Myocyte (in vitro differentiated cells): Measurements from ENCODE around the gene RBFOX1. TPM values are rescaled to one million over a fixed set of nuclear protein-coding genes. Genes with fewer than 3 reads are reported as not detected.
A peak's percentile ranks its signal among the peaks of the same experiment; 100 is the strongest.

Experiments used
- DNase-seq: peaks from one replicate; pipeline ENCODE4 v3.0.0-alpha.2; 2012; ENCODE audit warnings: low read depth
- total RNA-seq: library from RNA; depleted of rRNA; stranded (reverse); fragments of >200 nt; gene quantifications from 2 replicates; pipeline ENCODE4 v1.2.3, GENCODE V29; 2014

The RBFOX1 gene
- total RNA-seq, 1 donor from 2014 or later, result 58.7 TPM

GRCh38 chr16:7372095-7372494, 39.5 kb downstream of the RBFOX1 start:
- peak; percentile 13 for DNase-seq

- no peak for DNase-seq
Observed at GRCh38 chr16:7373776-7374175, 41.1 kb downstream of the RBFOX1 start.

GRCh38 chr16:7374614-7375174, 42.0 kb downstream of the RBFOX1 start:
- DNase-seq, result no peak

DNA sequence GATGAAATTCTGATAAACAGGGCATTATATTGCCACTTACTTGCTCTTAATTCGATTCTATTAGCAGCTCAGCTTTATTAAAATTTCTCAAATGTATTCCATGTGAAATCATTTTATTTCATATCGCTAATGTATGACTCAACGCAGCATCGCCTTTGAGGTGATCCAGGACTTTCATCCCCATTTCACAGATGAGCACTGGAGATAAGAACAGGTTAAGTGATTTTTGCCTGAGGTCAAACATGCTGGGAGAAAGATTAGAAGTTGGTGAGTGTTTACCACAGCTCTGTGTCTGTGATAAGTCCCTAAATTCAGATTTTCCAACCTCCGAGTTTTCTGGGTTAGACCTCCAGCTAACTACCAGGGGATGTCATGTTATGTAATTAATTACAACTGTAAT, 43.6 kb downstream of the RBFOX1 start:
- DNase-seq, result no peak

DNA sequence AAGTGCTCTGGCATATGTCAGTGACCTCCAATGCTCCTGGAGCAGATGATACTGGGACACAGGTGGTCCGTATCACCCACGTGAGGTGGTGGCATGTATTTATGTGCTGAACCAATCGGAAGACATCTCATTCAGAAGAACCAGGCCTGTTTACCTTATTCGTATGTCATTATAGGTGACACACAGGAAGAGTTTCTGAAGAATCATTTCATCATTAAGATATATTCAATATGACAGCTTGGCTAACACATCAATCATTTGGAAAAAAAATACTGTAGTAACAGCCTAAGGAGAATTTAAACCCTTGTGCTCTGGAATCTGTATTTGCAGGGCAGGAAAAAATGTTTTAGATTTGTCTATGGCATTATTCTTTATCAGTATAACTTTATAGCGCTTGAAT, 44.6 kb downstream of the RBFOX1 start:
- no peak for DNase-seq

GRCh38 chr16:7378024-7378695, 45.5 kb downstream of the RBFOX1 start:
- DNase-seq, result no peak

- DNase-seq, result no peak
Observed at GRCh38 chr16:7380441-7380840, 47.8 kb downstream of the RBFOX1 start.

- DNase-seq, result no peak
Observed at GRCh38 chr16:7380911-7381310, 48.3 kb downstream of the RBFOX1 start.

GRCh38 chr16:7381671-7382070, 49.0 kb downstream of the RBFOX1 start:
- DNase-seq, result no peak

- DNase-seq, result no peak
Observed at GRCh38 chr16:7382521-7382920, 49.9 kb downstream of the RBFOX1 start.

DNA sequence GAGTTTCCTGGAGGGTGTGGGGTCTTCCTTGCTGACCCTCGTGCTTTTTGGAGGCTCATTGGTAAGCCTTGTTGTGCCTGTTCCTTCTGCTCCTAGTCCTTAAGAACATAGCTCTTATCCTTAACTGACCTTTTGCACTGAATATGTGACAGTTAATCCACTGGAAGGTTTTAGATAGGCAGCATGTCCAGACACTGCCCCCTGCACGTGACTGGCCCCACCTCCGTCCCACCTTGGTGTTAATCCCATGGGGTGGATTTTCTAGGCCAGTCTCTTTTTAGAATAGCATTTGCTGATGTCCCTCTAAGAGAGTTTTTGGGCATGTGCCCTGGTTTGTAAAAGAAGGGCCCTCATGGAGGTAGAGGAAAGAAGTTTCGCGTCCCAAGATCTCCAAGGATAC, 58.3 kb downstream of the RBFOX1 start:
- DNase-seq, result no peak

GRCh38 chr16:7391694-7392093, 59.0 kb downstream of the RBFOX1 start:
- no peak for DNase-seq

- DNase-seq, result no peak
Observed at GRCh38 chr16:7392206-7392605, 59.6 kb downstream of the RBFOX1 start.

DNA sequence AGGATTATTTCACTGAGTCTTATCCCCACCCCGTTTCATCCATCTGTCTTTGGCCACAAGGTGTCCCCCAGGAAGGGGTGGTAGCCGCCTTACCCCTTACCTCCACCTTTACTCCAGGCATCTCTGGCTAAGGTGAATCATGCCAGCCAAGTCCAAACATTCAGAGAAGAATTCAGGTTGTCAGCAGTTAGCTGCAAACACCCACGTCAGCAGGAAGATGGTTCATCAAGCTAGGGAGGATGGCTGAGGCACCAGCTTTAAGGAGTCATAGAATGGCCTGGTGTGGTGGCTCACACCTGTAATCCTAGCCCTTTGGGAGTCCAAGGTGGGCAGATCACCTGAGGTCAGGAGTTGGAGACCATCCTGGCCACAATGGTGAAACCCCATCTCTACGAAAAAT, 61.0 kb downstream of the RBFOX1 start:
- no peak for DNase-seq

- DNase-seq, result no peak
Observed at GRCh38 chr16:7394720-7395336, 62.2 kb downstream of the RBFOX1 start.

- peak; percentile 85 for DNase-seq
Observed at GRCh38 chr16:7397901-7398300, 65.3 kb downstream of the RBFOX1 start.

- DNase-seq, result peak; percentile 8
Observed at GRCh38 chr16:7398536-7398935, 65.9 kb downstream of the RBFOX1 start.

DNA sequence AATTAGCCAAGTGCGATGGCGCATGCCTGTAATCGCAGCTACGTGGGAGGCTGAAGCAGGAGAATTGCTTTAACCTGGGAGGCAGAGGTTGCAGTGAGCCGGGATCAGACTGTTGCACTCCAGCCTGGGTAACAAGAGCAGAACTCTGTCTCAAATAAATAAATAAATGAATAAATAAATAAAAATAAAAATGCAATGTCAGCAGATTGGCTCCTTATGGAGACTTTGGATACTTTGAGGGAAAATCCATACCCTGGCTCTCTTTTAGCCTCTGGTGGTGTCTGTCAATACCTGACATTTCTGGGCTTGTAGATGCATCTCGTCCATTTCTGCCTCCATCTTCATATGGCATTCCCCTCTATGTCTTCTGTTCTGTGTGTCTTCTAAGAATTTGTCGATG, 66.7 kb downstream of the RBFOX1 start:
- DNase-seq, result no peak

GRCh38 chr16:7400117-7400890, 67.7 kb downstream of the RBFOX1 start:
- no peak for DNase-seq

DNA sequence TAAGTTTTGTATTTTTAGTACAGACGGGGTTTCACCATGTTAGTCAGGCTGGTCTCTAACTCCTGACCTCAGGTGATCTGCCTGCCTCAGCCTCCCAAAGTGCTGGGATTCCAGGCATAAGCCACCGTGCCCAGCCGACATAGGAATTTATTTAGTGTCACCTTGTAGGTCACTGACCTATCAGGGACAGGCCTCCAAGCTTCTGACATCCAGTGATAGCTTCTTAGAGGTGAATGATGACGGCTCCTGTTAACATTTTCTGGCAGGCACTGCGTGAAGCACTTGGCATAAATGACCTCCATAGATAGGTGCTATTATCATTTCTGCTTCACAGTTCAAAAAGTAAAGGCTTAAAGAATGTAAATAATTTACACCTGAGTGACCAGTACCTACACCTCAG, 71.6 kb downstream of the RBFOX1 start:
- DNase-seq, result no peak

DNA sequence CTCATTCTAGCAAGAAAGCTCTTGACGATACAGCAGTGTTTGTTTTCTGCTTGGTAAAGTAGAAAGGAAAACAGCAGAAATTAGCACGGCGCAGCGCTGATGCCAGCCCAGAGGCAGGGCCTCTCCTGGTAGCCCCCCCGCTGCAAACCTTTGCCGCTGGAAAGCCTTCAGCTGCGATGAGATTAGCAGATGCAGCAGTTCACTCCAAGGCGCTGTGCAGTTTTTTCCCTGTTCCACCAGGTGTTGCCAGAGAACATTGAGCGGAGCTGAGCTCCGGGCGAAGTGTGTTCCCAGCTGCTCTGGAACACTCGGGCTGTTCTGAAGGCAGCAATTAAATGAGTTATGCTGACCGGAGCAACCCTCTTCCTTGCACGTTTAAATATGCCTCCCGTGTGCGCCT, 72.5 kb downstream of the RBFOX1 start:
- DNase-seq, result peak; percentile 79

- no peak for DNase-seq
Observed at GRCh38 chr16:7408700-7409365, 76.2 kb downstream of the RBFOX1 start.
